HEK293 (cell line): ENCODE measurements around the gene FOXB1.

Experiments
- CTCF ChIA-PET: fragments of 350-600 bp; formaldehyde crosslinking; extraction: SDS; loops from one replicate; lab custom pipeline; 2021; ENCODE audit warnings: antibody characterized with exemption; lab: Yijun Ruan, JAX
- POLR2A ChIA-PET: fragments of 300-600 bp; formaldehyde crosslinking; extraction: SDS; loops from one replicate; lab custom pipeline; 2020; ENCODE audit warnings: antibody characterized with exemption, inconsistent platforms; lab: Yijun Ruan, JAX
- H3K27ac ChIP-seq: fragments of 200-500 bp; sonication (Bioruptor generic); 2 replicates; pipeline ENCODE4 v1.5.1; 2014; ENCODE audit warnings: low read depth, low read length, control low read depth, inconsistent platforms; ENCODE audit errors: extremely low read depth
- H3K36me3 ChIP-seq, 2 experiments: fragments of 200-500 bp in 1 of 2; sonication (Bioruptor generic) in 1 of 2; 1 replicate in 1 of 2; 2 replicates in 1 of 2; pipeline ENCODE4 v1.5.1; 2014 to 2017; ENCODE audit warnings: inconsistent platforms in 2 of 2, low read length in 2 of 2; ENCODE audit not compliant: control insufficient read depth in 2 of 2, insufficient read depth in 1 of 2
- H3K4me1 ChIP-seq: fragments of 200-500 bp; sonication (Bioruptor generic); 2 replicates; pipeline ENCODE4 v1.5.1; 2014; ENCODE audit warnings: mild to moderate bottlenecking, low read length, inconsistent platforms; ENCODE audit not compliant: control insufficient read depth, insufficient read depth
- H3K4me3 ChIP-seq: 2 replicates; pipeline ENCODE4 v1.5.1; 2011; ENCODE audit warnings: low read depth, mild to moderate bottlenecking, control low read depth, low read length, moderate library complexity
- H3K9me3 ChIP-seq: fragments of 200-500 bp; sonication (Bioruptor generic); 2 replicates; pipeline ENCODE4 v1.5.1; 2014; ENCODE audit warnings: low read depth, low read length, inconsistent platforms; ENCODE audit not compliant: control insufficient read depth, insufficient read depth
- RBAK ChIP-seq: fragments of 450-650 bp; formaldehyde crosslinking; IDR thresholded peaks from 2 replicates; pipeline ENCODE4 v1.5.1; 2016; ENCODE audit warnings: missing biosample characterization, missing genetic modification characterization
- SETDB1 ChIP-seq: IDR thresholded peaks from one replicate; pipeline ENCODE4 v1.6.1; 2017; ENCODE audit warnings: mild to moderate bottlenecking, low read length, moderate library complexity, mixed read lengths; ENCODE audit not compliant: insufficient read length
- SP2 ChIP-seq: fragments of 450-650 bp; formaldehyde crosslinking; IDR thresholded peaks from 2 replicates; pipeline ENCODE4 v1.5.1; 2016; ENCODE audit warnings: missing biosample characterization, missing genetic modification characterization
- YY1 ChIP-seq: fragments of 450-650 bp; formaldehyde crosslinking; IDR thresholded peaks from 2 replicates; pipeline ENCODE4 v1.5.1; 2018; ENCODE audit warnings: missing biosample characterization, missing genetic modification characterization
- ZFP3 ChIP-seq: fragments of 450-650 bp; formaldehyde crosslinking; IDR thresholded peaks from 2 replicates; pipeline ENCODE4 v1.5.1; 2016; ENCODE audit warnings: low read depth, missing biosample characterization, missing genetic modification characterization
- ZNF10 ChIP-seq: fragments of 450-650 bp; formaldehyde crosslinking; IDR thresholded peaks from 2 replicates; pipeline ENCODE4 v1.5.1; 2017; ENCODE audit warnings: missing biosample characterization, missing genetic modification characterization
- ZNF157 ChIP-seq: fragments of 450-650 bp; formaldehyde crosslinking; IDR thresholded peaks from 2 replicates; pipeline ENCODE4 v1.5.1; 2016; ENCODE audit warnings: missing biosample characterization, missing genetic modification characterization
- ZNF221 ChIP-seq: fragments of 450-650 bp; formaldehyde crosslinking; IDR thresholded peaks from 2 replicates; pipeline ENCODE4 v1.5.1; 2017; ENCODE audit warnings: missing biosample characterization, missing genetic modification characterization, borderline replicate concordance
- ZNF24 ChIP-seq: fragments of 450-650 bp; formaldehyde crosslinking; IDR thresholded peaks from 2 replicates; pipeline ENCODE4 v1.5.1; 2016; ENCODE audit warnings: missing biosample characterization, missing genetic modification characterization
- ZNF354C ChIP-seq: fragments of 450-650 bp; formaldehyde crosslinking; IDR thresholded peaks from 2 replicates; pipeline ENCODE4 v1.5.1; 2016; ENCODE audit warnings: missing biosample characterization, missing genetic modification characterization, low read depth, borderline replicate concordance
- ZNF416 ChIP-seq: fragments of 450-650 bp; formaldehyde crosslinking; IDR thresholded peaks from 2 replicates; pipeline ENCODE4 v1.5.1; 2016; ENCODE audit warnings: missing biosample characterization, missing genetic modification characterization
- ZNF423 ChIP-seq: fragments of 450-650 bp; formaldehyde crosslinking; IDR thresholded peaks from 2 replicates; pipeline ENCODE4 v1.5.1; 2016; ENCODE audit warnings: missing biosample characterization, missing genetic modification characterization
- ZNF433 ChIP-seq: fragments of 450-650 bp; formaldehyde crosslinking; IDR thresholded peaks from 2 replicates; pipeline ENCODE4 v1.5.1; 2016; ENCODE audit warnings: missing biosample characterization, missing genetic modification characterization, low read depth
- ZNF501 ChIP-seq: fragments of 450-650 bp; formaldehyde crosslinking; IDR thresholded peaks from 2 replicates; pipeline ENCODE4 v1.5.1; 2016; ENCODE audit warnings: missing biosample characterization, missing genetic modification characterization
- ZNF510 ChIP-seq: fragments of 450-650 bp; formaldehyde crosslinking; IDR thresholded peaks from 2 replicates; pipeline ENCODE4 v1.5.1; 2018; ENCODE audit warnings: mild to moderate bottlenecking, missing genetic modification characterization, missing biosample characterization; ENCODE audit not compliant: insufficient replicate concordance
- ZNF529 ChIP-seq: fragments of 450-650 bp; formaldehyde crosslinking; IDR thresholded peaks from 2 replicates; pipeline ENCODE4 v1.5.1; 2017; ENCODE audit warnings: missing genetic modification characterization, missing biosample characterization; ENCODE audit not compliant: insufficient replicate concordance
- ZNF530 ChIP-seq: fragments of 450-650 bp; formaldehyde crosslinking; IDR thresholded peaks from 2 replicates; pipeline ENCODE4 v1.5.1; 2016; ENCODE audit warnings: low read depth, missing biosample characterization, missing genetic modification characterization
- ZNF600 ChIP-seq: fragments of 450-650 bp; formaldehyde crosslinking; IDR thresholded peaks from 2 replicates; pipeline ENCODE4 v1.5.1; 2016; ENCODE audit warnings: missing biosample characterization, missing genetic modification characterization
- ZNF658 ChIP-seq: fragments of 450-650 bp; formaldehyde crosslinking; IDR thresholded peaks from 2 replicates; pipeline ENCODE4; 2016; ENCODE audit warnings: missing biosample characterization, missing genetic modification characterization
- TF ChIP-seq, protein P1 (sequence below): fragments of 450-650 bp; formaldehyde crosslinking; optimal IDR thresholded peaks from 2 replicates; pipeline ENCODE3; 2016; ENCODE audit warnings: missing biosample characterization, mild to moderate bottlenecking, missing genetic modification characterization
- TF ChIP-seq, protein P2 (sequence below): IDR thresholded peaks from 2 replicates; pipeline ENCODE4 v1.6.1; 2011; ENCODE audit warnings: mild to moderate bottlenecking, low read depth, low read length, borderline replicate concordance
- TF ChIP-seq, protein P3 (sequence below): fragments of 450-650 bp; formaldehyde crosslinking; IDR thresholded peaks from 2 replicates; pipeline ENCODE4 v1.5.1; 2016; ENCODE audit warnings: missing biosample characterization, missing genetic modification characterization, low read depth

Gene FOXB1

DNA sequence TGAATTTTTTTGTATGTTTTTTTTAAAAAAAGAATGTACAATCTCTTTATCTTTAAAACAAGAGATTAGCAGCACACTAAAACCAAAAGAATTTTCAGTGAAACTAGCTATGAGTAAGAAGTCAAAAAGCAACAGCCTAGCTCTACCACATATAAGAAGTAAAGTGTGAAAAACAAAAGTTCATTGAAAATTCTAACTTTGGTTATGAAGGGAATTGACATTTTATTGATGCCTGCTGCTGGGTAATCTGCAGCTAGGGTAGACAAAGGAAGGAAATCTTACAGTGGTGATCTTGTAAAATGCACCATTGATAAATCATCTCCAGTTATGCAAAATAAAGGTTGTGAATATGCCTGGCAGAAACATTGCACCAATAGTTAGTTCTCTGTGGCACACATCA, 37.8 kb upstream of the FOXB1 start:
- Histone ChIP-seq H3K4me3 (no peak overlapping the region), H3K36me3 (no peaks in the 10 kb centered on the region), H3K9me3 (no peaks in the 10 kb centered on the region), H3K27ac (no peak overlapping the region), H3K4me1 (no peaks in the 10 kb centered on the region)
- POLR2A ChIA-PET, result no interaction called here
- TF ChIP-seq, protein P1, sequence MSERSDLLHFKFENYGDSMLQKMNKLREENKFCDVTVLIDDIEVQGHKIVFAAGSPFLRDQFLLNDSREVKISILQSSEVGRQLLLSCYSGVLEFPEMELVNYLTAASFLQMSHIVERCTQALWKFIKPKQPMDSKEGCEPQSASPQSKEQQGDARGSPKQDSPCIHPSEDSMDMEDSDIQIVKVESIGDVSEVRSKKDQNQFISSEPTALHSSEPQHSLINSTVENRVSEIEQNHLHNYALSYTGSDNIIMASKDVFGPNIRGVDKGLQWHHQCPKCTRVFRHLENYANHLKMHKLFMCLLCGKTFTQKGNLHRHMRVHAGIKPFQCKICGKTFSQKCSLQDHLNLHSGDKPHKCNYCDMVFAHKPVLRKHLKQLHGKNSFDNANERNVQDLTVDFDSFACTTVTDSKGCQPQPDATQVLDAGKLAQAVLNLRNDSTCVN (tag by site-specific recombination), result no peak
- TF ChIP-seq ZNF24, result no peak
- no peak for TF ChIP-seq ZNF423 (tag by site-specific recombination)
- TF ChIP-seq SP2 (tag by site-specific recombination), result no peak
- TF ChIP-seq ZNF510 (tag by site-specific recombination), result no peak
- TF ChIP-seq ZNF433 (tag by site-specific recombination), result no peak
- no peak for TF ChIP-seq ZNF221 (tag by site-specific recombination)
- no peak for TF ChIP-seq ZNF530 (tag by site-specific recombination)
- TF ChIP-seq, protein P2, sequence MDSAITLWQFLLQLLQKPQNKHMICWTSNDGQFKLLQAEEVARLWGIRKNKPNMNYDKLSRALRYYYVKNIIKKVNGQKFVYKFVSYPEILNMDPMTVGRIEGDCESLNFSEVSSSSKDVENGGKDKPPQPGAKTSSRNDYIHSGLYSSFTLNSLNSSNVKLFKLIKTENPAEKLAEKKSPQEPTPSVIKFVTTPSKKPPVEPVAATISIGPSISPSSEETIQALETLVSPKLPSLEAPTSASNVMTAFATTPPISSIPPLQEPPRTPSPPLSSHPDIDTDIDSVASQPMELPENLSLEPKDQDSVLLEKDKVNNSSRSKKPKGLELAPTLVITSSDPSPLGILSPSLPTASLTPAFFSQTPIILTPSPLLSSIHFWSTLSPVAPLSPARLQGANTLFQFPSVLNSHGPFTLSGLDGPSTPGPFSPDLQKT, result no peak
- no peak for TF ChIP-seq ZNF658 (tag by site-specific recombination)
- no peak for TF ChIP-seq ZNF10 (tag by site-specific recombination)
- no peak for TF ChIP-seq ZNF157
- TF ChIP-seq, protein P3, sequence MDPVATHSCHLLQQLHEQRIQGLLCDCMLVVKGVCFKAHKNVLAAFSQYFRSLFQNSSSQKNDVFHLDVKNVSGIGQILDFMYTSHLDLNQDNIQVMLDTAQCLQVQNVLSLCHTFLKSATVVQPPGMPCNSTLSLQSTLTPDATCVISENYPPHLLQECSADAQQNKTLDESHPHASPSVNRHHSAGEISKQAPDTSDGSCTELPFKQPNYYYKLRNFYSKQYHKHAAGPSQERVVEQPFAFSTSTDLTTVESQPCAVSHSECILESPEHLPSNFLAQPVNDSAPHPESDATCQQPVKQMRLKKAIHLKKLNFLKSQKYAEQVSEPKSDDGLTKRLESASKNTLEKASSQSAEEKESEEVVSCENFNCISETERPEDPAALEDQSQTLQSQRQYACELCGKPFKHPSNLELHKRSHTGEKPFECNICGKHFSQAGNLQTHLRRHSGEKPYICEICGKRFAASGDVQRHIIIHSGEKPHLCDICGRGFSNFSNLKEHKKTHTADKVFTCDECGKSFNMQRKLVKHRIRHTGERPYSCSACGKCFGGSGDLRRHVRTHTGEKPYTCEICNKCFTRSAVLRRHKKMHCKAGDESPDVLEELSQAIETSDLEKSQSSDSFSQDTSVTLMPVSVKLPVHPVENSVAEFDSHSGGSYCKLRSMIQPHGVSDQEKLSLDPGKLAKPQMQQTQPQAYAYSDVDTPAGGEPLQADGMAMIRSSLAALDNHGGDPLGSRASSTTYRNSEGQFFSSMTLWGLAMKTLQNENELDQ (tag by site-specific recombination), result no peak
- TF ChIP-seq ZNF416 (tag by site-specific recombination), result no peak
- TF ChIP-seq SETDB1, result no peak
- no peak for TF ChIP-seq ZNF354C (tag by site-specific recombination)
- no peak for TF ChIP-seq RBAK
- TF ChIP-seq ZNF501 (tag by site-specific recombination), result no peak
- CTCF ChIA-PET, result interaction anchor here (0.6 to 0.7 kb wide), 2 partner anchors 51 to 213 kb away, joined by 4 read pairs; no protein-coding TSS in a partner anchor

DNA sequence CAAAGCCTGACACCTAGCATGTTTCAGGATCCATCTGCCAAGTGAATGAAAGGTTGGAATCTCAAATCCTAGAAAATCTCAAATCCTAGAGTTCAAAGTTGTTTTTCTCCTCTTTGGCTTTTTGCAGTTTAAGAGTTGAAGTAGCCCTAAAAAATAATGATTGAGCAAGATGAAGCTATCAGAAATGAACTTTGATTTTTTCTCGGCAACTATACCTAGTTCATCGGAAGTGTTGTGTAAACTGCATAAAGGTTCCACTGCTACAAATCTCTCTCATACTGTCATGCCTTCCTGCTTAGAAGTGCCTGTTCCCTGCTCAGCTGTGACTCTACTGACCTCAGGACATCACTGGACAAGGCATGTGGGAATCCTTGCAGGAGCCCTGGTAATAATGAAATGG, 35.8 kb upstream of the FOXB1 start:
- Histone ChIP-seq H3K4me3 (no peak overlapping the region), H3K9me3 (no peaks in the 10 kb centered on the region), H3K27ac (no peak overlapping the region), H3K4me1 (no peaks in the 10 kb centered on the region), H3K36me3 (no peaks in the 10 kb centered on the region)
- POLR2A ChIA-PET, result interaction anchor here (0.6 to 0.7 kb wide), 2 partner anchors 101 to 237 kb away, joined by 3 read pairs; no protein-coding TSS in a partner anchor
- CTCF ChIA-PET, result no interaction called here
- TF ChIP-seq YY1 (tag by site-specific recombination) (no peak), ZNF600 (tag by site-specific recombination) (no peak), ZFP3 (tag by site-specific recombination) (no peak), ZNF529 (tag by site-specific recombination) (no peak)
- TF ChIP-seq, all 188 proteins: peak for 0
